Stromal cell of bone marrow (primary cell): Measurements from ENCODE around the gene STC2.
"Not testable (repeated sequence)": the region's sequence is repeated elsewhere in the genome, so short reads cannot be mapped to it uniquely, and the experiment has no call there.

Source experiments
- DNase-seq: peaks from one replicate; pipeline ENCODE4 v3.0.0-alpha.2; 2012; ENCODE audit warnings: low read depth

STC2 gene

DNA sequence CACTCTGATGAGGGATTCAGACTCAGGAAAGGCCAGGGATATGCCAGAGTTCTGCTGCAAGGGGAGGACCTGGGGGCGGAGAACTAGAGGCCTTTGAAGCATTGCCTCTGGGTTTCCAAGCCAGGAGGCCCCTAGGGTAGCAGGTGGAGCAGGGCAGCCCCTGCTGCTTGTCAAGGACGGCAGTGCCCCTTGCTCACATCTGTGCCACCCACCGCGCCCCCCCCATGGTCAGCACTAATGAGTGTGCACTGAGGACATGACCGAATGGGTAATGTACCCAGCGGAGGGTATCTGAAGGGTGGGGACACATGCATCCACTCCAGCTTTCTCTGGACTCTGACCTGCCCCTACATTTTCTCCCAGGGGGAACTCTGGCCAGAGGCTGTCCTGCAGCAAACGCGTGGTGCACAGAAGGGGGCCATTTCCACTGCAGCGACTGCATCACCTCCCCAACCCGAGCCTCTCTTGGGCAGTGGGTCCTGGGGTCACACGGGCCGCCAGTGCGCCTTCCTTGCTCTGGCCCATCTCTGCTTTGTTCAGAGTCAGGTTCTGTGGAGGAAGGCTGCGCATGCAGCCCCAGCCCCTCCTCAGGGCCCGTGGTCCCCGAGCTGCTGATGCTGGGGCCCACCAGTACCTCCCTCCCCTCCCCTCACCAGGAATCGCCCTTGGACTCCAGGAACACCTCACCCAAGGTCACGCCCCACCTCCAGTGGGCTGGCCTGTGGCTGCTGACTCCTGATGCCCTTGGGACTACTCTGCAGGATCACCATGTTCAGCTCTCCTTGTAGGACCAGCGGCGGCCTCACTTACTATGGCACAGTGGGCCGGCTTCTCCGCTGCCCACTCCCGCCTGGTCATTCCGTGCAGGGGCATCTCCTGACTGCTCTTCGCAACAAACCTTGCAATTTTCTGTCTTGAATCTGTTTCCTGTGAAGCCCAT lies 31.2 kb downstream of the STC2 start:
- DNase-seq = no peak

DNA sequence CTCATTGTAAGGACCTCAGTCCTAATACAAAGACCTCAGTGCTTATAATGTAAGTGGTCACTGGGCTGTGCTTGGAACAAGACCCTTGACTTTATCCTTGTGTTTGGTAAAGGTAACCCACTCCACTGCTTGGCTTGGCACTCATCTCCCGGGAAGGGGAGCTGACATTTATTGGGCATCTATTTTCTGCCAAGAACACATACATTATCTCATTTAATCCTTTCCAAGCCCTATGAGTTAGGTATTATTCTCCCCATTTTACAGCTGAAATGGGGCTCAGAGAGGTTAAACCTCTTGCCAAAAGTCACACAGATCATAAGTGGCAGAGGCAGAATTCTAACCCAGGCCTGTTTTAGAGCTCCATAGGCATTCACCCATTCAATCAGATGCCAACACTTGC lies 32.4 kb downstream of the STC2 start:
- no peak for DNase-seq

DNA sequence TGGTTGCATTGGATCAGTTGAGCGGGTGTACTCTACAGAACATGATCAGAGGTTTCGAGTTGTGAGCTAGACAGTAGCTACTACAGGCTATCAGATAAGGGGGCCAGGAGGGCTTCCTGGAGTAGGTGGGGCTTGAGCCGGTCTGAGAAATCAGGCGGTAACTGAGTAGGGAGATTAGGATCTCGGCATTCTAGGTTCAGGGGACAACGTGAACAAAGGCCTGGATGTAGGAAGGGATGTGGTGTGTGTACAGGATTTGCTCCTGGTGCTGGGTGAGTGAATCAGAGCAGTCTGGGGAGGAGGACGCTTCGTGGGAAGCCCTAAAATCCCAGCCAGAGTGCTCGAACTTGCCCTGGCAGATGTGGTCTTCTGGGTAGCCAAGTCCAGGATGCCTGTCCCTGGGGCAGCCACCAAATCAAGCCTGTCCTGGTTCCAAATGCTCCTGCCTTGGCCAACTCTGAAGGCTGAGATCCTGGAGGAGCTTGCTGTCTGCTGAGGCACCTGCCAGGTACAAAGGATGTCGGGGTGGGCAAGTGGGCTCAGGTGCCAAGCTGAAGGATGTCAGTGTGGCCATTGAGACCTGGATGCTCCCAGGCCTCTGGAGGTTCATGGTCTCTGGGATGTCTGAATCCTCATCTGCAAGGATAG lies 33.4 kb downstream of the STC2 start:
- DNase-seq = no peak

DNA sequence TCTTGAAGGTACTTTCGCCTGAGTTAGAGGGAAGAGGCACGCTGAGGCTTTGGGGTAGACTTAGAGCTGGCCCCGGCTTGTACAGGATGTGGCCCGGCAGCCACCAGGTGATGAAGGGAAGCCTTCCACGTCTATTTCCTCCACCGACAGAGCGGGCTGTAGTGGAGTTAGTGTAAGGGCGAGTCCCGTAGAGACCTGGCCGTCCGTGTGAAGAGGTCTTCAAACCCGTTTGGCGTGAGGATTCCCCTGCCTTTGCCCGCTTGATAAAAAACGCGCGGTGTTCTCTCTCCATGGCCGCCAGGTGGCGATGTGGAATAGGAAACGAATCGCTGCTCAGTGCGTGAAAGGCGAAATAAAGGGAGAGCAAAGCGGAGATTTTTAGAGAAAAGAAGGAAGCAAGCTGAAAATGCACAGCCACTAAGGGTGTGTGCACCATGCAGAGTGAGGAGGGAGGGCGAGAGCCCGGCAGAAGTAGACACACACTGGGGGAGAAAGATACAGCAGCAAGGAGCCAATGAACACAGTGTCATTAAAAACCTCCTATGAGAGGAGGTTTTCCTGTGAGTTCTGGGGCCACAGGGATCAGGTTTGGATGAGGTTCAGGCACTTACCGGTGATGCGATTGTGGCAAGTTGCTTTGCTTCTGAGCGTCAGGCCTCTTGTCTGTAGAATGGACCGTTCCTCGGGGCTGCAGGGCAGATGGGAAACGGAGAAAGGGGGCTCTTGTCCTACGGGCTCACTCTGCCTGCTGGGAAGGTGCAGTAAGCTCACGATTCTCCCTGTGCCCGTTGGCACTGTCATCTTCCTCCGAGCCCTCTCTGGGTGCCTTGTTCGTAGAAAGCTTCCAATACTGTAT lies 34.2 kb downstream of the STC2 start:
- DNase-seq = peak; percentile 65

DNA sequence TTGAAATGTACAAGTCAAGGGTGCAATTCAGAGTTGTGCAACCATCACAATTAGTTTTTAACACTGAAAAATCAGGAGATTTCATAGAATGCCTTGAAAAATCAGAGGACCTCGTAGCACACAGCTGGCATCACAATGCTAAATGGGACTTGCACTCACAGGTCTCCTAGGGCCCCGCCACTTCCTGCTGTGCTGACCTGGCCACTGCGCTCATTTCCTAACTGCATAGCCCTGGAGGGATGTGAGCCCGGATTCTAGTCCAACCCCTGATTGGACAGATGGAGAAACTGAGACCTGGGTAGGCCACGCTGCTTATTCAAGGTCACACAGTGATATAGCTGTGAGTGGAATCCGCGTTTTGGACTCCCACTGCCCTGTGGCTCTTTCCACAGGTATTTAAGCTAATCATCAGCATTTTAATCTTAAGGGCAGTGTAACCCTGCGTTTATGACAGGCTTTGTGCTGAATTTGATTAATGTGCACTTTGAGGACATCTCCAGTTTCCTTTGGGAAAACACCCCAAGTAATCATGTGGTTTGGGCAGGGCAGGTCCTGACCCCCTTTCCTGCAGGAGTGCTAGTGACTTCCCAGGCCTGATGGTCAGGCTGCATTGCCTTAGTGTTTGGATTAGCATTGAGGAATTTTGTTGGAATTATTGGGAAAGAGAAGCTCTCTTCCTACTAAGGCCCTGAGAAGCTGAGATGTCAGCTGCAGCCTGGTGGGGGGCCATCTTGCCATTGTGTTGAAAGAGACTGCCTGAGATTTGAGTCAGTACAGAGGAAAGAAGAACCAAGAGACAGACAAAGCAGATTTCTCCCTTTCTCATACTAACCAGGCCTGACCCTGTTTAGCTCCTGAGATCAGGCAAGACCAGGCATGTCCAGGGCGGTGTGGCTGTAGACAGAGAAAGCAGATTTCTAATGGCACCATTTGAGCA lies 36.2 kb downstream of the STC2 start:
- no peak for DNase-seq

DNA sequence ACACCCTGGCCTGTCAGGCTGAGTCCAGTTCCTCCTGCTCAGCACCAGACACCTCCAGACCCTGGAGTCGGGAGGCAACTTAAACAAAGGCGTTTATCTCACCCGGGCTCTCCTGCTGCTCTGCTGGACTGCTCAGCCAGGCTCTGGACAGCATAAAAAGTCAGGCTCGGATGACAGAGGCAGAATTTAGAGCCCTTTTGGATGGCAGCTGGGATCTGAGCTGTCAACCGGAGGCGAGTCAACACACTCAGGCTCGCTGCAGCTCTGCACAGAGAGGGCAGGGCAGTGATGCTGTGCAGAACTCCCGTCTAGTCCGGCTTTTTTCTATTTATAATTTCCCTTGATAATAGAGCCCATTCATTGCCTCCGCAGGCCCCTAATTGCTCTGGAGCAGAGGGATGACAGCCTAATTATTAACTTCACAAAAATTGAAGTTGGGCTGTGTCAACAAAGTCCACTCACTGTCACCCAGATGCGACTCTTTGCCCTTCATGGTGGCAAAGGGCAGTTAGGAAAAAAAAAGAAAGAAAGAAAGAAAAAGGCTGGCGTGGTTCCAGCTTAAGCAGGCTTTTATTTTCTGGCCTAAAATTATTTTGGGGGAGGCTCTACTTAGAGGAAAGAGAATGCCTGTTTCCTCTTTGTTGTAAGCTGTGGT lies 37.6 kb downstream of the STC2 start:
- no peak for DNase-seq

DNA sequence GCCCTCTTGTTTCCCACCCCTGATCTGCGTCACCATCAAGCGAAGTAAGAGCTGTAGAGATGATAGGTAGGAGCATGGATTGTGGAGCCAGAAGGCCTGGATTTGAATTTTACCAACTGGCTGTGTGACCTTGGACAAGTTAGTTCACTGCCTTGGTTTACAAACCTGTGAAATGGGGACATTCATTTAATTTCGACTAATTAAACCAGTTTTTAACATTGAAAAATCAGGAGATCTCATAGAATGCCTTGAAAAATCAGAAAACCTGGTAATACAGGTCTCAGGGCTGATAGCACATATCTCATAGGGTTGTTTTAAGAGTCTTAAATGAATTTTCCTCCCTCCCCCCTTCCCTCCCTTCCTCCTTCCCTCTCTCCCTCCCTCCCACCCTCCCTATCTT lies 38.8 kb downstream of the STC2 start:
- DNase-seq = no peak

DNA sequence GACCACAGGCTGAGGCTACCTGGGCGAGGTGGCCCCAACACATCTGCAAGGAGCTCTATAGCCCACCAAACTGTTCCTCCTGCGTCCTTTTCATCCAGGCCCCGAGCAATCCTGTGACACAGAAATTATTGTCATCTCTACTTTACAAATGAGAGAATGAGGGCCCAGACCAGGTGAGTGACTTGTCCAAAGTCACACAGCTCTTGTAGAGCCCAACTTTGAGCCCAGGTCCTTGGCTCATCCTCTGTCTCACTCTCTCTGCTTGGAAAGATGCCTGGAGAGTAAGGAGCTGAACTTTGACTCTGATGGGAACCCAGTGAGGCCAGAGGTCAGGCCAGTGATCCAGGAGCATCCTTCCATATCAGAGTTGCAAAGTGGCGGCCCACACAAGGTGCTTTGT lies 39.6 kb downstream of the STC2 start:
- DNase-seq = no peak

DNA sequence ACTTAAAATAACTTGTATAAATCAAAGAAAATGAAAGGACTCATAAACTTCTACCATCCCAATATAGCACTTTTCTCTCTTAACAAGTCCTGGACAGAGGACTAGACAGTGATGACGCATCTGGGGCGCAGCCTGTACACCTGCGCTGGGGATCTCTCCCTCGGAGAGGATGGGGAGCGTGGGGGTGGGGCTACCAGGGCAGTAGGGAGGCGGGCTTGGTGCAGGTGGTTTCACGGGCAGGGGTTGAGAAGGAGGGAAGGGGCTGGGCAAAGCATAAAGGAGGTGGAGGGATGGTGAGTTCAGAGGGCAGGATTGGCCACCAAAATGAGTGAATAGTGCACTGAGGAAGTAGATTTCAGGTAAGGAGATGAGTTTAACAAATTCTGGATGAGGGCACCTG lies 41.1 kb downstream of the STC2 start:
- no peak for DNase-seq

DNA sequence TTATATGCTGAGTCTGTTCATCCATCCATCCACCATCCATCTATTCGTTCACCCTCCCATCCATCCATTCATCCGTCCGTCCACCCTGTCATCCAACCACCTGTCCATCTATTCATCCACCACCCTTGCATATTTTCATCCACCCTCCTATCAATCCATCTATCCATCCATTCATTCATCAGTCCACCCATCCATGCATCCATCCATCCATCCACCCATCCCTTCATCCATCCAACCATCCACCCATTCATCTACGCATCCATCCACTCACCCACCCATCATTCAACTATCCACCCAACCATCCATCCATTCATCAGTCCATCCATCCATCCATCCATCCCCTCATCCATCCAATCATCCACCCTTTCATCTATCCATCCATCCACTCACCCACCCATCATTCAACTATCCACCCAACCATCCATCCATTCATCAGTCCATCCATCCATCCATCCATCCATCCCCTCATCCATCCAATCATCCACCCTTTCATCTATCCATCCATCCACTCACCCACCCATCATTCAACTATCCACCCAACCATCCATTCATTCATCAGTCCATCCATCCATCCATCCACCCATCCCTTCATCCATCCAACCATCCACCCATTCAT lies 43.8 kb downstream of the STC2 start:
- DNase-seq = not testable (repeated sequence)

DNA sequence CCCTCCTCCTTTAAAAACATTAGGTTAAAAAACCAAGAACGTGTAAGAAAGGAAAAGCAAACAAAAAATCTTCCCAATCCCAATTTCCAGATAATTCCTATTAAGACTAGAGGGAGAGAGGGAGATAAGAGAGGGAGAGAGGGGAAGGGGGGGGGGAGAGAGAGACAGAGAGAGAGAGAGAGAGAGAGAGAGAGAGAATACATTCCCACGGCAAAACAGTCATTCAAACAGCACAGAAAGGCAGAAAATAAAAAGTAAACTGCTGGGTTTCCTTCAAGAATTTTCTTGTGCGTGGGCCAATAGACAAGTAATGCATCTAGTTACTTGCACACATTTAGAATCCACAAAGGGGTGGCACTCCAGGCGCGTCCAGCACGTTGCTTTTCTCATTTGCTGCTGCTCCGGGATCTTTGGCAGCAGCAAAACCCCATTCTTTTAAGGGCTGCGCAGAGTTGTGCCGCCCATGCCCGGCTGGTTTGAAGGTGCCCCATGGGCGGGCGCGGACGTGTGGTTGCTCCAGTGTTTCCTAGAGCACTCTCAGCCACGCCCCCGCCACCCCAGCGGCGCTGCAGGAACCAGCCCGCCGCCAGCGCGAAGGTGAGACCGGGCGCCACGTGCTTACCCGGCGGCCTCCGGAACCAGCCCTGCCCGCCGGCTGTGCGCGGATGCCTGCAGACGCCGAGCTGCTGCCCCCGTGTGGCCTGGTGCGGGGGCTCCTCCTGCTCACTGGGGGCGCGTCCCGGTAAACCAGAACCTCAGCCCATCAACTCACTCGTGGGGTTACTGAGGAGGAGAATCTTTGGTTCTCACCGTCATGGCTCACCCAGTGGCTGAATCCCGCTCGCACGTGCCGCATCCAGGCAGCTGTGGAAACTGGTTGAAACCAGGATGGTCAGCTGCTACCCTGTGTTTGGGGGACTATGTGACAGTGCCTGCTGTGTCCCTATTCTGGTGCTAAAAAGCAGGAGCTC lies 44.6 kb downstream of the STC2 start:
- DNase-seq = no peak

DNA sequence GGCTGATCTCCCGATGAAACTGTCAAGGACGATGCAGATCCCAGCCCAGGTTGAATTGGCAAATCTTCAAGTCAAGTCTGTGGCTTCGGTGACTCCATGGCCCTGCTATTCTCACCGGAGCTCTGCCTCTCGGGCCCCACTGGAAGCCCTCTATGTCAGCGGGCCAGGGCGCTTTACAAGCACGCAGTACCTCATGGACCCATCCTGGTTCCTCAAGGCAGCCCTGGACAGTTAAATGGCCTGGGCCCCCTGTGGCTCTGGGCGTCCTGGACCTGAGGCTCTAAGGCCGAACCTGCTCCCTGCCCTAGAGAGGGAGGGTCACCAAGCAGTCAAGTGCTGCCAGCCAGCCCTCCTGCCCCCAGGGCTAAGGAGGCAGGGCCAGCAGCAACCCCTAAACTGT lies 45.3 kb downstream of the STC2 start:
- DNase-seq = no peak

DNA sequence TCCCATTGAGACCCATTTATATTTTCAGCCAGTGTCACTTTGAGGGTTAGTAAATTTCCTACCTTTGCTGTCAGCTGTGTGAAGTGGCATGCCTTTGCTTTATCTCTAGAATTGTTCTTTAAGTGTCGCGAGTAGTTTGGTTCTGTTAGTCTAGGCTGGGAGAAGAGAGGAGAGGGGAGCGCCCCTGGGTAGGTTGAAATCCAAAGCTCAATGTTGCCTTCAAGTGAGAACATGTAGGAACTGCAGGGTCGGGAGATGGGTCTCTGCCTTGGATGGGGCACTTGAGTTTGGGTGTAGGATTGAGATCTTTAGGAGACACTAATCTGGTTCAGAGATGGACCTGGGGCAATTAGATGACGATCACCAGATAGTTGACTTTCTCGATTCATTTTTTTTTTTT lies 46.3 kb downstream of the STC2 start:
- no peak for DNase-seq

DNA sequence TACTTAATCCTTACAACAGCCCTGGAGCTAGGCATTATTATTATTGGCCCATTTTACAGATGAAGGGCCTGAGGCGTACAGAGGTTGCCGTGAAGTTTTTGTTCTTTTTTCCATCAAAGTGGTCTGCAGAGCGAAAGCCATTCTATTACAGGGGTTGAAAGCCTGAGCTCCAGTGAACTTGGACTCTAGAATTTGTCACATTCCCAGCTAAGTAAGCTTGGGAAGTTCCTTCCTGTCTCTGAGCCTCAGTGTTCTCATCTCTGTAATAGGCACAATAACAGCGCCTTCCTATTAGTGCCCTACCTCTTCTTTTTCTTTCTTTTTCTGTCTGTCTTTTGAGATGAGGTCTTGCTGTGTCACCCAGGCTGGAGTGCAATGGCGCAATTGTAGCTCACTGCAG lies 49.0 kb downstream of the STC2 start:
- DNase-seq = no peak

DNA sequence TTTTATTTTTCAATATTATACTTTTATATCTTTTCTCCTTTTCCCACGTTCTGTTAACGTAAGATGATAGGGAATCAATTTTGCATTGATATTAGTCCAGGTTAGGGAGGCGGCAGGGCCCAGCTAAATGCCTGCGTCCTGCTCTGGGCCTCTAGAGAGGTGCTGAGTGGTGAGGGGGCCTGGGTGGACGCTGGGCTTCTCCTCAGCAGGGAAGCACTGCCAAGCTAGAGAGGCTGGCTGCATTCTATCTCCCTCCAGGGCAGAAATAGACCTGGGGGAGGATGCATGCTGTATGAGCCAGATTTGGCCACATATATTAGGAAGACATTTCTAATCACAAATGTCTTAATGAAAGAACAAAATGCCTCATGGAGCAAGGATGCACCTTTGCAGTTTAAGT lies 49.6 kb downstream of the STC2 start:
- DNase-seq = no peak

DNA sequence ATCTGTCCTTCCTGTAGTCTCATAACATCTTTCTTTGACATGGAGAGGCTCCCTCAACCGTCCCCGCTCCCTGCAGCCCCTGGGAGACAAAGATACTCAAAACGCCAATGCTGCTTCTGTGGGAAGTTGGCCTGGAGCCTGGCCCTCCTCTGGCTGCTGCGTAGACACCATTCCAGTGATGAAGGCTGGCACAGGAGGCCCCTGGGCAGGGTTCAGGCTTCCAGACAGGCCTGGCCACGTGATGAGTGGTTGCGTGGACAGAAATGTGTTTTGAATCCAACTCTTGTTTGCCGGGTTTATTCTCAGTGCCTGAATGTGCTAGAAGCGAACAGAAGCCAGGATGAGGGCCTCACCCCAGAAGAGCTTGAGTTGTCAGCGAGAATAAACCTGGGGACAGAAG lies 50.0 kb downstream of the STC2 start:
- DNase-seq = no peak

DNA sequence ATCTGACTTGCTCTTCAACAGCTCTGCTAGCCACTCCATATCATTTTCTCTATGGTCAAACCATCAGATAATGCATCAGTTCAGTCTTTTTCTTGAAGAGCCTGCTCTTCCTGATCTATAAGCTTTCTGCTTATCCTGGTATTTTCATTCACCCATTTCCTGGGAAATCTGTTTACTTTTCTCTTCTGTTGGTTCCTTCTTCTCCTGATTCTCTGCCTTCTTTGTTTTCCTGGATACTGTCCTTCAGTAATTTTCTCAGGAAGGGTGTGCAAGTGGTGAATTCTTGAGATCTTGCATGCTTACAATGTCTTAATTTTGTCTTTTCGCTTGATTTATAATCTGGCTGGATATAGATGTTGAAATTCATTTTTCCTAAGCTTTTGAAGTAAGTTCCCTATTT lies 53.4 kb downstream of the STC2 start:
- no peak for DNase-seq

DNA sequence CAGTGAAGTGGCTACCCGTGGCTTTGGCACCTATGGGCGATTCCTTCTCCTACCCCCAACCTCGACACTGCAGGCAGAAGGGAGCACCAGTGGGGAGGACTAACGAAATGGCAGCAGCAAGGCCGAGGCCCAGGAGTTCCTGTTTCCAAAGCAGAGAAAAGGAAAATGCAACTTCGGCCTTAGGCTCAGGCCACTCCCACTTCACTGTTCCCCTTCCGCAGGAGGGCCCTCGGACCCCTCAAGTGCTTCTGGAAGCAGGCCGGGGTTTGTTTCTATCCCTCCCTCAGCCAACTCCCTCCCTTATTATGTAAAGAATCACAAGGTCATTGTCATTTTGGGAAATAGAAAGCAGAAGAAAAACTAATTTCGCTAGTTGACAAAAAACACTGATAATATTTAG lies 56.8 kb downstream of the STC2 start:
- no peak for DNase-seq

DNA sequence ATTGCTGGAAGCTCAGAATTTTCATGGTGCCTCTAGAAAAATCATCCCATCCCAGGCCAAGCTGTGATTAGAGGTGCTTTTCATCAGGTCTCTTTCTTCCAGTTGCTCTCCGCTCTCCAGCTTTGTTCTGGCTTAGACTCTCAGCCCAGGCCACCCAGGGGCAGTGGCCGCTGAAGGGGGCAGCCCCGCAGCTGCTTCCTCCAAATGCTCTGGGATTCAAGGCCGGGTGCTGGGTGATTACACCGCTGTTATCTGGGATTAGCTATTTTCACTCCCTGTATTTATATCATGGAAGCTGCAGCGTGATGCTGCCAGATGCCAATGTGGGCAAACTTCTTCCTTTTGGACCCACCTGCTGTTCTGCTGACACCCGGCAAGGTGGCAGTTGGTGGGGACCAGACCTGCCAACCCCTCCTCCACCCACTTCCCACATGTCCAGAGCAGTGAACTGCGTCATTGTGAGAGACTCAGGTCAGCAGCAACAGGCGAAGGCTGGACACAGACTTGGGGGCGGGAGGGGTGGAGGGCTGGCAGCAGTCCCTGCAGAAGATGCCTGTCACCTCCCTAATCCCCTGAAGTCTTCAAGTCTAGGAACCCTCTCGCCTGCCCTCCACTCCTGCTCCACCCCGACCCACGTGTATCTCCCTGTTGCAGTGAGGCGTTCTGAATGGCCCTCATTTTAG lies 59.3 kb downstream of the STC2 start:
- no peak for DNase-seq
